Thoracic aorta (tissue), 2 donors: ENCODE data around the gene FRMD5. TPM values are rescaled to one million over a fixed set of nuclear protein-coding genes. Genes with fewer than 3 reads are reported as not detected.

Experiments used
- ATAC-seq: fragments of 150-250 bp; one replicate; pipeline ENCODE4 v1.8.0; 2017; ENCODE audit warnings: low read depth; ENCODE audit not compliant: insufficient number of reproducible peaks, low FRiP score
- DNase-seq: peaks from one replicate; pipeline ENCODE4 v3.0.0-alpha.2; 2020; ENCODE audit warnings: low spot score
- H3K27ac ChIP-seq, 2 donors: fragments of 200-600 bp; sonication (generic); 1 replicate in 1 of 2; 2 replicates in 1 of 2; pipeline ENCODE4 v1.5.1; 2016; ENCODE audit warnings: mild to moderate bottlenecking in 2 of 2, moderate library complexity in 2 of 2
- H3K27me3 ChIP-seq: fragments of 200-600 bp; sonication (generic); replicated peaks from 2 replicates; pipeline ENCODE4 v1.6.0; 2016; ENCODE audit warnings: mild to moderate bottlenecking; ENCODE audit not compliant: insufficient read depth
- H3K36me3 ChIP-seq: fragments of 200-600 bp; sonication (generic); one replicate; pipeline ENCODE4 v1.5.1; 2016
- H3K4me1 ChIP-seq, 2 donors: fragments of 200-600 bp; sonication (generic); 1 replicate in 1 of 2; 2 replicates in 1 of 2; pipeline versions ENCODE4 v1.5.1 to v1.6.0; 2016; ENCODE audit warnings: low read depth in 2 of 2, mild to moderate bottlenecking in 1 of 2; ENCODE audit not compliant: control insufficient read depth in 1 of 2
- H3K4me3 ChIP-seq: fragments of 200-600 bp; sonication (generic); 2 replicates; pipeline ENCODE4 v1.5.1; 2016; ENCODE audit warnings: mild to moderate bottlenecking
- H3K9me3 ChIP-seq: fragments of 200-600 bp; sonication (generic); 2 replicates; pipeline ENCODE4 v1.5.1; 2016
- total RNA-seq, 2 donors: library from RNA; depleted of rRNA; stranded (reverse); fragments of >200 nt; gene quantifications; one replicate each; pipeline versions ENCODE4 v1.1.0 to v1.2.3, GENCODE V29; 2016
- TF ChIP-seq, protein P1 (sequence below): fragments of 200-600 bp; sonication (generic); IDR thresholded peaks from one replicate; pipeline ENCODE4 v1.5.1; 2019; ENCODE audit warnings: antibody characterized with exemption

The FRMD5 gene
- total RNA-seq, 2 donors from 2014 or later, result 0.27 TPM; not detected in 1

DNA sequence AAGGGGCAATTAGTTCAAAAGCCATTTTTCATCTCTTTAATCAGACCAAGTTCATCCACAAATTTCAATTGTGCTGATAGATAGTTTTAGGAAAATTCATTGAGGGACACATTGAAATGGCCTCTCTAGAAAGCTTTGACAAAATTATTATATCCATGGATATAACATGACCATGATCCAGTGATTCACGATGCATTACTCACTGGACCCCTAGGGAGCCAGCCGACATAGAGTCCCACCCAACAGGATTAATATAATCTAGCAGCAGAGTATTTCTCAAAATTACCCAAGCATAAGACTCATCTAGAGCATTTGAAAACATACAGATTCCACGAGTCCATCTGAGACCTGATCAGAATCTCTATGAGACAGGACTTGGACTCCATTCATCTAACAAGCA is 100.3 kb downstream of the FRMD5 start:
- TF ChIP-seq, protein P1, sequence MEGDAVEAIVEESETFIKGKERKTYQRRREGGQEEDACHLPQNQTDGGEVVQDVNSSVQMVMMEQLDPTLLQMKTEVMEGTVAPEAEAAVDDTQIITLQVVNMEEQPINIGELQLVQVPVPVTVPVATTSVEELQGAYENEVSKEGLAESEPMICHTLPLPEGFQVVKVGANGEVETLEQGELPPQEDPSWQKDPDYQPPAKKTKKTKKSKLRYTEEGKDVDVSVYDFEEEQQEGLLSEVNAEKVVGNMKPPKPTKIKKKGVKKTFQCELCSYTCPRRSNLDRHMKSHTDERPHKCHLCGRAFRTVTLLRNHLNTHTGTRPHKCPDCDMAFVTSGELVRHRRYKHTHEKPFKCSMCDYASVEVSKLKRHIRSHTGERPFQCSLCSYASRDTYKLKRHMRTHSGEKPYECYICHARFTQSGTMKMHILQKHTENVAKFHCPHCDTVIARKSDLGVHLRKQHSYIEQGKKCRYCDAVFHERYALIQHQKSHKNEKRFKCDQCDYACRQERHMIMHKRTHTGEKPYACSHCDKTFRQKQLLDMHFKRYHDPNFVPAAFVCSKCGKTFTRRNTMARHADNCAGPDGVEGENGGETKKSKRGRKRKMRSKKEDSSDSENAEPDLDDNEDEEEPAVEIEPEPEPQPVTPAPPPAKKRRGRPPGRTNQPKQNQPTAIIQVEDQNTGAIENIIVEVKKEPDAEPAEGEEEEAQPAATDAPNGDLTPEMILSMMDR, result no peak

DNA sequence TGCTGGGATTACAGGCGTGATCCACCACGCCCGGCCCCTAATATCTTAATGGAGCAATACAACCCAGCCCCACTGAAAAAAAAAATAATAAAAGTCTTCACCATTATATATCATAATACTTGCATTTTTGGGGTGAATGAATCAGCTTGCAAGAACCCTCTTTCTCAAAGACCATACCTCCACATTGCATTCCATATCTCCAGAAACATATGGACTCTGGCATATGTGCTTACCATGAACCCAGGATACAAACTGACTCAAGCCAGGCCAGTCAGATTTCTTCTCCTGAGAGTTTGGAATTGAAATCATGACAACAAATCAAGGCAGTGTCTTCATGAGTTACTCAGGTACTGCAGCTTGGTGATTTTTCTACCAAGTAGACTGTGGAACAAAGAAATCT is 101.2 kb downstream of the FRMD5 start:
- H3K4me1 ChIP-seq, result peaks cover 0 to 12% of the 10 kb centered on the region in 2 donors
- no peak overlapping the region for H3K27ac ChIP-seq
- H3K36me3 ChIP-seq, result no peaks in the 10 kb centered on the region
- no peak for ATAC-seq
- no peak for DNase-seq
- no peak overlapping the region for H3K4me3 ChIP-seq
- TF ChIP-seq, protein P1, result no peak
- H3K27me3 ChIP-seq, result no peaks in the 10 kb centered on the region
- H3K9me3 ChIP-seq, result no peaks in the 10 kb centered on the region

More for the DNA sequence above, 100.3 kb downstream of the FRMD5 start:
- Histone ChIP-seq H3K4me3 (no peak overlapping the region), H3K27me3 (no peaks in the 10 kb centered on the region), H3K4me1 (peaks cover 0 to 12% of the 10 kb centered on the region in 2 donors), H3K9me3 (no peaks in the 10 kb centered on the region), H3K27ac (no peak overlapping the region), H3K36me3 (no peaks in the 10 kb centered on the region)
- no peak for DNase-seq
- no peak for ATAC-seq

DNA sequence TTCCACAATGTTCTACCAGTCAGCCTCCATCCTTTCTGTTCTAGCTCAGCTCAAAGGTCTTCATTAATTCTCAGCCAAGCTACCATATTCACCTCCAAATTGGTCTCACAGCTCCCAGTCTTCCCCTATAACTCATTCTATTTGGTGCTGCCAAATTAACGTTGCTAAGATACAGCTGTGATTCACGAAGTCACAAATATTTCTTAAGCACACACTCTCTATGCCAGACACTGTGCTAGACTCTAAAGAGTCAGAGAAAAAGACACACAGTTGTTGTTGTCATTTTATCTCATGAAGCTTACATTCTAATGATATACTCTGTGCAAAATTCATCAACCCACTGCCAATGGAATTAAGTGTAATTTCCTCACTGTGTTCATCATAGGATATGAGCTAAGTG is 102.8 kb downstream of the FRMD5 start:
- no peak overlapping the region for H3K27ac ChIP-seq
- no peaks in the 10 kb centered on the region for H3K36me3 ChIP-seq
- no peaks in the 10 kb centered on the region for H3K27me3 ChIP-seq
- H3K4me3 ChIP-seq, result no peak overlapping the region
- DNase-seq, result no peak
- peaks cover 0 to 12% of the 10 kb centered on the region in 2 donors for H3K4me1 ChIP-seq
- no peaks in the 10 kb centered on the region for H3K9me3 ChIP-seq
- TF ChIP-seq, protein P1, result no peak
- no peak for ATAC-seq

DNA sequence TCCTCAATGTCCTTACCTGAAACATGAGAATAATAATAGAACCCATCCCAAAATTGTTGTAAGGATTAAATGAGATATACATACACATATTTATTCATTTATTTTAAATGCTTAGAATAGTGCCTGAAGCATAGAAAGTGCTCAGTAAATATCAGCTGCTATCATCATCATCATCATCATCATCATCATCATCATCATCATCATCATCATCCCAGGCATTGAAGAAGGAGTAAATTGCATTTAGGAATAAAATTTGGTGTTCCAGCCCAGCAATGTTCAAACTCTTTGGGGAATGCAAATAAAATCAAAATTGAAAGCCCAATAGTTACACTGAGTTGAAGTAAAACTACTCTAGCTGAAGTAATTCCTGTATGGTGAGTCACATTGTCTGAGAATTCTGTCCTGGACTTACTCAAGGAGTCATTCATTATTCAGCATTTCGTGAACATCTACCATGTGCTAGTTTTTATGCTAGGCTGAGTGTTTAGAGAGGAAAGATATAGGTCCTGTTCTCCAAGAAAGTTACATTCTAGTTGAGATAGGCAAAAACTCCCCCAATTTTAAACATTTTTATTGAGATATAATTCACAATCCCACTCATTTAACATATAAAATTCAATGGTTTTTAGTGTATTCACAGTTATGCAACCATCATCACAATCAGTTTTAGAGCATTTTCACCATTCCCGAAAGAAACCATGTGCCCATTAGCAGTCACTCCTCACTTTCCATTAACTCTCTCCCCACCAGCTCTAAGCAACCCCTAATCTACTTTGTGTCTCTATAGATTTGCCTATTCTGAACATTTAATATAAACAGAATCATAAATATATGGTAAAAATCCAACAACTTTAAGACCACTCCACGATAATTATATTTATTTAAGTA is 107.2 kb downstream of the FRMD5 start:
- no peak for DNase-seq
- peaks cover 0 to 12% of the 10 kb centered on the region in 2 donors for H3K4me1 ChIP-seq
- peak; percentile 34 for ATAC-seq
- H3K9me3 ChIP-seq, result no peaks in the 10 kb centered on the region
- H3K27ac ChIP-seq, result no peak overlapping the region
- H3K27me3 ChIP-seq, result no peaks in the 10 kb centered on the region
- no peak overlapping the region for H3K4me3 ChIP-seq
- no peaks in the 10 kb centered on the region for H3K36me3 ChIP-seq
- TF ChIP-seq, protein P1, result no peak

DNA sequence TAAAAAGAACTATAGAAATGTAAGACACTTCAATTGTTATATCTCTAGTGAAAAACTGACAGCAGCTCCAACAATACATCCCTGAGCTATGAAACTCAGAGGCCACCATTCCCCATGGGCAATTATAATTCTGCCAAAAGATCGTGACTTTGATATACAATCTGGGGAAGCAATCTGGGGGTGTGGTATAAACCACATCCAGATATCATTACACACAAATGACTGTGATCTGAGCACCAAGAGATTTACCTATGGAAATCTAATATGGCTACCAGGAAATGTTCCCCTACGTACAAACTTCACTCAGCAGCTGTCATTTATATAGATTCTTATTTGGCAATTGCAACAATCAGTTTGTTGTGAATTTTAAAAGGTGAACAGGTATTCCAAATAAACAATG is 110.3 kb downstream of the FRMD5 start:
- H3K27me3 ChIP-seq, result no peaks in the 10 kb centered on the region
- H3K27ac ChIP-seq, result no peak overlapping the region
- no peak for DNase-seq
- H3K4me1 ChIP-seq, result peaks cover 0 to 12% of the 10 kb centered on the region in 2 donors
- H3K9me3 ChIP-seq, result no peaks in the 10 kb centered on the region
- no peak for ATAC-seq
- H3K4me3 ChIP-seq, result no peak overlapping the region
- TF ChIP-seq, protein P1, result no peak
- no peaks in the 10 kb centered on the region for H3K36me3 ChIP-seq
